GM21825 (cell line): ENCODE data around the gene WNT3A.

ENCODE experiments used
- ATAC-seq: cut with Tn5 transposase; IDR thresholded peaks from one replicate; pipeline ENCODE4 v1.9.1; 2021; ENCODE audit warnings: mild to moderate bottlenecking, moderate library complexity; ENCODE audit not compliant: unreplicated experiment

The WNT3A gene

GRCh38 chr1:228082918-228083870 is 76.4 kb downstream of the WNT3A start:
- peak; percentile 24 for ATAC-seq

DNA sequence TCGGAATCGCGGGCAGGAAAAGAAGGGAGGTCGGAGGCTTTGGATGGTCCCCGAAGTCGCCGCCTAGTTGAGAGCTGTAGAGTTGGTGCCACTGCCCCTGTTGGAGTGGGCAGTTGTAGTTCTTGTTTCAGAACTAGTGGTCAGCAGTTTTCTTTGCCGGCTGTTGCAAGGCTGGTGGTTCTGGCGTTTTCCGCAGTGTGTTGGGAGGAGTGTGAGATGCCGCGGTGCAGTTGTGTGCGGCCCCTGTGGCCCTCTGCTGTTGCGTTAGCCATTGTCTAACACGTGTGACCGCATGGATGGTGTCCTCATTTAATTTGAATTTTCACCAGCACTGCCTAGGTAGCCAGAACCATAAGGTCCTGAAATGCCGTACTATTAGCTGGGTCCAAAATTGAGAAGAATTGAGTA is 77.1 kb downstream of the WNT3A start:
- no peak for ATAC-seq

DNA sequence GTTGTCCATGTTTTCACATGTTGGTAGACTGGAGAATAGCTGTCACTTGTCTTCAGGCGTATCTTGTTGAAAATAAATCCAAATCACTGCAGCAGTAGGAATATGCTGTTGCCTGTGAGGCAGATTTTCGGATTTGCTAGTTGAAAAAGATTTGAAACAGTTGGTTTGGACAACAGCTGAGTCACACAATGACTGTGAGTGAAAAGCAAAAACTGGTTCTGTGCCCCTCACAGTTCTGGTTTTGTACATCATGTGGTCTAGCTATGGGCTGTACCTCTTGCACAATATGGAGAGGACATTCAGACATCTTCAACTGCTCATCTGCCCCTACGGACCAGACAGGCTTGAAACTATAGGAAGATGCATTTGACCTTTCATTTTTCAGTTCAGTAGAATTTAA is 77.5 kb downstream of the WNT3A start:
- no peak for ATAC-seq

- ATAC-seq: no peak
Measured at GRCh38 chr1:228084797-228085196, 78.0 kb downstream of the WNT3A start.

GRCh38 chr1:228085287-228085951 is 78.6 kb downstream of the WNT3A start:
- ATAC-seq: no peak

GRCh38 chr1:228087771-228088251 is 81.0 kb downstream of the WNT3A start:
- ATAC-seq: no peak

- no peak for ATAC-seq
Measured at GRCh38 chr1:228088586-228089498, 82.0 kb downstream of the WNT3A start.

GRCh38 chr1:228089519-228090380 is 83.0 kb downstream of the WNT3A start:
- ATAC-seq: no peak

GRCh38 chr1:228090613-228091081 is 83.8 kb downstream of the WNT3A start:
- ATAC-seq: no peak

- ATAC-seq: no peak
Measured at GRCh38 chr1:228091084-228091483, 84.3 kb downstream of the WNT3A start.

GRCh38 chr1:228092342-228093049 is 85.7 kb downstream of the WNT3A start:
- ATAC-seq: no peak

GRCh38 chr1:228093050-228093906 is 86.5 kb downstream of the WNT3A start:
- no peak for ATAC-seq

DNA sequence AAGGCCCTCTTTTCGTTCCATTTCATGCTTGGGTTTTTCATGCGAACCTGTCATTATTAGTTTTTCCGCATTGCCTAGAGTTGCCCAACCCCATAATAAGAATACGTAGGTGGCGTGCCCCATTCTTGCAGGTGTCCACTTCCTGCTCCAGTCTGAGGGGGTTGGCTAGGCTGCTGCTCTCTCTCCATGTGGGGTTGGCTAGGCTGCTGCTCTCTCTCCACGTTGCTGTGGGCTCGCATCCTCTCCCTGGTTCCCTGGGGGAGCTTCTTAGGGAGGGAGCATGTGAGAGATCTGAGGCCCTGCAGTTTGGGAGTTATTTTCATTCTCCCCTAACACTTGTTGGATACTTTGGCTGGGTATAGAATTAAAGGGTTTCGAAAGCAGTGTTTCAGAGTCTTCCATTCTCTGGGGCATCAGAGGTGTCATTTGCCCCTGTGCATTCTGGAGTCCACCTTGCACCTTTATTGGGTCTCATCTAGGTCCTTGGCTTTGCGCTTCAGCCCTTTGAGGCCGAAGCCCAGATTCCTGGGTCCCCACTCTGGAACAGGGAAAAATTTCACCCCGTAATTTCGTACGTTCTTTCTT is 87.7 kb downstream of the WNT3A start:
- ATAC-seq: no peak

- no peak for ATAC-seq
Measured at GRCh38 chr1:228095161-228095560, 88.4 kb downstream of the WNT3A start.

GRCh38 chr1:228095938-228096337 is 89.1 kb downstream of the WNT3A start:
- no peak for ATAC-seq

- no peak for ATAC-seq
Measured at GRCh38 chr1:228096416-228097332, 89.9 kb downstream of the WNT3A start.
